Activated naive CD4-positive, alpha-beta T cell treated with anti-CD3 and anti-CD28 coated beads, Interleukin-2, amount 50 U/mL, for 72 hours (primary cell): ENCODE data around the gene GRB14. TPM values are rescaled to one million over a fixed set of nuclear protein-coding genes. Genes with fewer than 3 reads are reported as not detected.

Experiments used
- ATAC-seq, 2 donors: fragments of 150-1000 bp; cut with Tn5 transposase; 2 replicates each; pipeline ENCODE4 v1.10.0; 2021; ENCODE audit warnings: mild to moderate bottlenecking in 2 of 2, moderate library complexity in 2 of 2
- DNase-seq, 2 donors: peaks; one replicate each; pipeline ENCODE4 v3.0.0; 2021 to 2022; ENCODE audit warnings: low spot score in 2 of 2
- H3K27ac Mint-ChIP-seq, 2 donors: one replicate each; pipeline ENCODE4 v1.8.0; 2022; ENCODE audit warnings: mild to moderate bottlenecking in 2 of 2, mixed read lengths in 2 of 2
- H3K36me3 Mint-ChIP-seq, 2 donors: one replicate each; pipeline ENCODE4 v1.8.0; 2022; ENCODE audit warnings: mixed read lengths in 2 of 2
- H3K9me3 Mint-ChIP-seq, 2 donors: one replicate each; pipeline ENCODE4 v1.8.0; 2022; ENCODE audit warnings: mixed read lengths in 2 of 2
- total RNA-seq, 2 donors: library from RNA; stranded (reverse); gene quantifications; one replicate each; pipeline ENCODE4 v1.2.3, GENCODE V29; 2022

The GRB14 gene
- total RNA-seq, 2 donors from 2014 or later = not detected

DNA sequence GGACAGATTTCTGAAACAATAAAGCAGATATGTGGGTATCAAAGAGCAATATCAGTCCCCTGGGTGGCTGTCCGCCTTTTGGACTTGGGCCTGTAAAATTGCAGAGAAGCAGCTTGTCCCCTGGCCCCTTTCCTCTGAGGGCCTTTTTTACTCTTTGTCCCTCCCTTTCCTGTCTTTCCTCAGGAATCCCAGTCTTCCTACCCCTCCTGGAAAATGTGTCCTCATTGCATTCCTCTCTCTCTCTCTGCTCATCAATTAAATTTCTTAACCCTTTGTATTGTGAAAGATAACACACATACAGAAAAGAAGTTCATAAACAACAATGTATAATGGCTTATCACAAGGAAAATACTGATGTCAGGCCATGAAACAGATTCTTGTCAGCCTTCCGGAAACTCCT lies 3.0 kb upstream of the GRB14 start:
- no peak for ATAC-seq
- Mint-ChIP-seq H3K27ac (no peak overlapping the region), H3K9me3 (no peaks in the 10 kb centered on the region), H3K36me3 (peaks cover 0 to 10% of the 10 kb centered on the region in 2 donors)
- no peak for DNase-seq

DNA sequence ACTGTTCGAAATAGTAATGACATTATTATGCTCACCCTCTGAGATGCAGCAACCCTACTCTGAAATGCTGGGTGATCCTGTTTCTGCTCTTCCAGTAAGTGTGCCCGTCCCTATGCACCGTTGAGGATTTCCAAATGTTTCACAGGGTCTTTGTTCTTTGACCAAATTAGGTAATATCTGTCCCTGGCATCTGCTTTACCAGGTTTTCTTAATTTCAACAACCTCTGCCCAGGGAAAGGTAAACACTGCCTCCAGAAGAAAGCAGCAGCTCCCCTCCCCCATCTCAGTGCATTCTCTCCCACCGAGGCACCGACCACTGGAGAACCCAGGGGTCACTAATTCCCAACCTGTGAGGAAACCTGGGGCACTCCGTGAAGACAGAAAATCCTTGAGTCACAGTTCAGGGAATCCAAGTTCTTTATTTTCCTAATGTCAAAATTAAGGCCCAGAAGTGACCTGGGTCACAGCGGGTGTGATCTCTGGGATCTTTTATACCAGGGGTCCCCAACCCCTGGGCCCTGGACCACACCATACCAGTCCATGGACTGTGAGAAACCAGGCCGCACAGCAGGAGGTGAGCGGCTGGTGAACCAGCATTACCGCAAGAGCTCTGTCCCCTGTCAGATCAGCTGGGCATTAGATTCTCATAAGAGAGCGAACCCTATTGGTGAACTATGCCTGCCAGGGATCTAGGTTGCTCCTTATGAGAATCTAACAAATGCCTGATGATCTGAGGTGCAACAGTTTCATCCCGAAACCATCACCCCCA lies 1.2 kb upstream of the GRB14 start:
- peaks cover 0 to 16% of the 10 kb centered on the region in 2 donors for H3K36me3 Mint-ChIP-seq
- DNase-seq (no peak), ATAC-seq (no peak)
- H3K9me3 Mint-ChIP-seq = peaks cover 0 to 6% of the 10 kb centered on the region in 2 donors
- H3K27ac Mint-ChIP-seq = no peak overlapping the region

DNA sequence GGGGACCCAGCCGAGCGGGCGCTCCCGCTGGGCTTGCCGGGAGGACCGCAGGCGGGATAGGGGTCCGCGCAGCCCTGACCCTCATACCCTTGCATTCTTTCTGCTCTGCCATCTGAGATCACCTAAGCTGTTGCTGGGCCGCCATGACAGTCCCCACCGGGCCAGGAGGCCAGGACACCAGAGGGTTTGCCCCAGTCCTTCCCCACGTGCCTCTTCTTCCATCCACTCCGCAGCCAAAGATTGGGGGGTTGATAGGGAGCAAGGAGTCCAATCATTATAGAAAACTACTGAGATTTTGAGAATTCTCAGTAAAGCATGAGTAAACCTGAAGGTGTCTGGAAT lies 453 bp upstream of the GRB14 start:
- DNase-seq (no peak), ATAC-seq (no peak)
- H3K36me3 Mint-ChIP-seq = peaks cover 0 to 16% of the 10 kb centered on the region in 2 donors
- H3K9me3 Mint-ChIP-seq = peaks cover 0 to 6% of the 10 kb centered on the region in 2 donors
- no peak overlapping the region for H3K27ac Mint-ChIP-seq

DNA sequence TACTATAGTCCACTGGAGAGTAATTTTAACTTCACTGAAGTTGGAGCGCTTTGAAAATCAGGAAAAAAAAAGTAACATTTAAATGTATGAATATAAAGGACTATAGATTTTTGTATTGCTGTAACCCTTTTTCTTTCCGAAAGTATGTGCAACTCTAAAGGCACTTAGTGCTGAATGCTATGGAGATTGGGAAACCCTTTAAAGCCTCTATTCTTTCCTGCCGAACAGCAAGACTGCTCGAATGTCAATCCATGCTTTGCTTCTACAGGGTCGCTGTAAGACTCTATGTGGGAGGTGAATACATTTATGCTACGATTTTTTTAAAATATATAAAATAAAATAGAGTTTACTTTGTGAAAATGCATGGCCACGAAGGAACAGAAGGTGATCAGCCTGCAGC lies 825 bp downstream of the GRB14 start:
- H3K36me3 Mint-ChIP-seq = peaks cover 0 to 16% of the 10 kb centered on the region in 2 donors

DNA sequence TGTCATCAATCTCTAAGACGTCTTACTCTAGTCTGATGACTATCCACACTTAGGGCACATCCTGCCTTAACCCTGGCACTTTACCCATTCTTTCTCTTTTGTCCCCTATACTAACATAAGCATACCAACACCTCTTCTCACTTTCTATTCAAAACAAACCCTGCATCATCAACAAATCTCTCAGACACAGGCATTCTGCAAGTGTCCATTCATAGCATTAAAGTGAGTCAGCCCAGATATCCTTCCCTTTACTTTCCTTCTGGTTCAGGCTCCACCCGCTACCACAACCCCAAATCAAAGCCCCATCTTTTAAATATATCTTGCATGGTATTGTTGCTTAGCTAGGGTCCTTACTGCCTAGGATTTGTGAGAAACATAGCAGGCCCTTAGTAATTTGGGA lies 3.8 kb downstream of the GRB14 start:
- H3K36me3 Mint-ChIP-seq = peaks cover 0 to 14% of the 10 kb centered on the region in 2 donors
- H3K27ac Mint-ChIP-seq = no peak overlapping the region
- ATAC-seq (peak in 1 of 2 donors; percentile 49), DNase-seq (no peak)
- peaks cover 0 to 6% of the 10 kb centered on the region in 2 donors for H3K9me3 Mint-ChIP-seq

More for the DNA sequence above, 825 bp downstream of the GRB14 start:
- no peak overlapping the region for H3K27ac Mint-ChIP-seq
- ATAC-seq = no peak
- peaks cover 0 to 6% of the 10 kb centered on the region in 2 donors for H3K9me3 Mint-ChIP-seq
- no peak for DNase-seq

DNA sequence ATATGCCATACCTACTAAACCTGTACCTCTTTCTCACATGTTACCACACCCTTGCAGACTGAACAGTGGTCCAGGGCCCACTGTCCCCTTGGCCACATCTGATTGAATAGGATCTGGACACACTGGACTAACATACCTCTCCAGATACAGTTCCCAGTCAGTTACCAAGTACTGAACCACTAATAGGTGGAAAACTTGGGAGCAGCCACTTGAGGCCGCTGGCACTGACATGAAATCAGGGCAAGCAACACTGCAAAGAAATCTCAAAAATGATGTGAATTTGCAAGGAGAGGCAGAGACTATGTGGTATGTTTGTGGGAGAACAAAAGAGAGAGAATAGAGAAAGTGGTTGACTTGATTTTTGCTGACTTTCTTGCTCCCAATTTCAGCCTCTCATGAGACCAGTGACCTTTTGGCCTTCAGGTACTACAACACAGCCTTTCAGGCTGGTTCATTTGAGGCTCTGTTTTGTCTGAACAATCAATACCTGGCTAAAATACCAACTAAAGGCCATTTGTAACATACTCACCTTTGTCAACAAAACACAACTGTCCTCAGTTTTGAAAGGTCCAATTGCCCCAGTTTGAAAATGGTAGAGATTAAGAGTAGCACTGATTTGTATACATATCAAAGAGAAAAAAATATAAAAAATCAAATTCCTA lies 7.8 kb downstream of the GRB14 start:
- no peak overlapping the region for H3K27ac Mint-ChIP-seq
- ATAC-seq (no peak), DNase-seq (no peak)
- peaks cover 0 to 3% of the 10 kb centered on the region in 2 donors for H3K36me3 Mint-ChIP-seq
- H3K9me3 Mint-ChIP-seq = peaks cover 0 to 3% of the 10 kb centered on the region in 2 donors

DNA sequence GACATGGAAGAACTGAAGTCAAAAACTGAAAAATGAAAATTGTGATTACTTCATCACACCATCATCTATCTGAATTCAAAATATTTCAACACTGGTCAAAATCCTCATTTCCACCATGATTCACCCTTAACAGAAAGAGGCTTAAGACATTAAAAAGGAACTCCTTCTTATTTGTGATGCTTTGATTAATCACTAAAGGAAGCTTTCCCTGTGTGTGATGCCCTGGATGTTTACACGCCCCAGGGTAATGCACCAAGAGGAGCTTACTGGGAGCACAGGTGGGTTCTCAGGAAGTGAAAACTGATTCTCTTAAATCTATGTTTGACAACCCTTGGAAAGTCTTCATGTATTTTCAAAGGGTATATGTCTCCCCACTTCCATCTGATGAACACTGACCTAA lies 11.5 kb downstream of the GRB14 start:
- Mint-ChIP-seq H3K27ac (no peak overlapping the region), H3K36me3 (no peaks in the 10 kb centered on the region), H3K9me3 (peaks cover 0 to 3% of the 10 kb centered on the region in 2 donors)
- no peak for DNase-seq
- ATAC-seq = no peak

DNA sequence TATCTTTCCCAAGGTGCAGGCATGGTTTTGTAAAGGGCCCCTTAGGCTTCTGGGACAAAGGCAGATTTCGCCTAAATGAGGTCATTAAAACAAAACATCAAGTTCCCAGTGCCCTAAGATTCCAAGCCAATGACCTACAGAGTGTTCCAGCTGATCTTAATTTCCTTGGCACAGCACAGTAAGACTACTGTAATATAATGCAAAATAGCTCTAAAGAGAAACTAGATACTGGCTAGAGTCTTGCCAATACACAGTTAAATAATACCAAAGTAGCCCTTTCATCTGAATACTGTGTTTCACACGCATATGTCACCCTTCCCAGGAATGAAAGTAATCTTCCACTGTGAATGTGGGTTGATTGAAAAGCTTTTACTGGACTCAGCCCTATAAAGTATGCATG lies 14.7 kb downstream of the GRB14 start:
- Mint-ChIP-seq H3K9me3 (peaks cover 0 to 6% of the 10 kb centered on the region in 2 donors), H3K27ac (no peak overlapping the region)
- ATAC-seq = no peak

DNA sequence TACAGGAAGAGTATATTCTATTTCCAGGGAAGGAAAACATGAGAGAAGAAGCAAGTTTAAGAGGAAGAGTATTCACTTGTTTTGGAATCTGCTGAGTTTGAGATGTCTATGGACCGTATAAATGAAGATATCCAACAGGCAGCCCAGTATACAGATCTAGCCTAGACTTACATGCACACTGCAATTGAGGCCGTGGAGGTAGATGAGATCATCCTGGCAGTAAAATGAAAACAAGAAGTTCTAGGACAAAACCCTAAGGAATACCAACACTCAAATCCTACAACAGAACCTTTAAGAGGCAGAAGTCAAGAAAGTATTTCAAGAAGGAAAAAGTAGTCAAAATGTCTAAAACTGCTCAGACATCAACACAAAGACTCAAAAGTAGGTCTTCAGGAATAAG lies 16.0 kb downstream of the GRB14 start:
- H3K27ac Mint-ChIP-seq = no peak overlapping the region
- H3K9me3 Mint-ChIP-seq = peaks cover 0 to 6% of the 10 kb centered on the region in 2 donors
- no peaks in the 10 kb centered on the region for H3K36me3 Mint-ChIP-seq
- no peak for DNase-seq
- ATAC-seq = no peak

More for the DNA sequence above, 14.7 kb downstream of the GRB14 start:
- H3K36me3 Mint-ChIP-seq = no peaks in the 10 kb centered on the region
- DNase-seq = no peak

DNA sequence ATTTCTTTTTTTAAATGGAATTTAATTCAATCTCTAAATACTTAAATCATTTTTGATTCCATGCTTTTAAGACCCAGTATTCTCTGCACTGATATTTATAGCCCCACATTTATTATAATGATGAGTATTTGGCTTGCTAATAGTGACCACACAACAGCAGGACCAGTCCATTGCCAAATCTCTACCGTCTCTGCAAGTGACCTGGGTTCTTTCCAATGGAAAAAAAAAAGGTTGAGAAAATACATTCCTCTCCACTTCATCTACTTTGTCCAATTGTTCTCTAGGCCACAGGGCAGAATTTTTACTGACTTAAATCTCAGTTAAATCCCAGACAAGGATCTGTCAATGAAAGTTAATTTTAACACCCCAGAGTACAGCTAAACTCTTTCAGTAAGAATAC lies 20.5 kb downstream of the GRB14 start:
- no peaks in the 10 kb centered on the region for H3K36me3 Mint-ChIP-seq
- ATAC-seq (no peak), DNase-seq (no peak)
- no peak overlapping the region for H3K27ac Mint-ChIP-seq
- H3K9me3 Mint-ChIP-seq = peaks cover 0 to 9% of the 10 kb centered on the region in 2 donors

DNA sequence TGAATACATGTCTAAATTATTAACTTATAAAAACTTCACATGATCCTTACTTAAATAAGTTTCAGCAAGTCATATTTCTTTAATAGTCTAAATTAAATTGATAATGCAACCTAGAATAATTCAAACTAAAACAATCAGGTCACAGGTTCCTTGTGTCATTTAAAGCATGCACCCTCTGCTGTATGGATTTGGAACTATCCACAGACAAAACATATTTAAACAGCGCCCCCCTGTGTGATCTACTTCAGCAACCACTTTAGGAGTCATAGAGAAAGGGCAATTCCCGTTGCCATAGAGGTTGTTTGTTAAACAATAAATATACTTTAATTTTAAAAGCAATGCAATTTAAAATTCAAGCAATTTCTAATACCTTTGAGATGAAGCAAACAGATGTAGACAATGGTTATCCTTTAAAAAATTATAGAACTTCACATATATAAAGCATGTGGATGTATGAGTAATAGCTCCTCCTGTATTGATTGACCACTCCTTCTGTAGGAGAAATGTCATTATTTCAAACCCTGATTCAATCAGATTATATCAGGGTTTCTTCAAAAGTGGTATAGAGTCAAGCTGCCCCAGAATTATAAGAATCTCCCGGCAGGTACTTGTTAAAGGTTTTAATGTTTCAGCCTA lies 21.2 kb downstream of the GRB14 start:
- Mint-ChIP-seq H3K9me3 (peaks cover 0 to 9% of the 10 kb centered on the region in 2 donors), H3K36me3 (no peaks in the 10 kb centered on the region), H3K27ac (no peak overlapping the region)
- peak in 1 of 2 donors; percentile 11 for DNase-seq
- peak in 1 of 2 donors; percentile 67 for ATAC-seq

DNA sequence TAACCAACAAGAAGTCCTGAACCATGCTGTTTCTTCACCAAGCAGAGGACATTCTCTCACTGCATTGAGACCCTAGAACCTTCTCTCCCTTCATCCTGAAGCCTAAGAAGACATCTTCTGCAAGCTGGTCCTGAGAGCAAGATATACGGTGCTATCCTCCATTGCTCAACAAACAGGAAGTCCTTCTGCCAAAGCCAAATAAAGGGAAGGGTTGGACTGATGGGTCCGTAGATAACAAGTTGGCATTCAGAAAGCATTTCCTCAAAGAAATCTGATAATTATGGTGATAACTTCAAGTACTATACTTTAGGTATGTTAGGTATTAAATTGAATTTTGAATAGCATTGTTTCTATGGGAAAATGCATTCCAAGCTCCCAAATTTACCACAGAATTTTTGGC lies 23.3 kb downstream of the GRB14 start:
- no peak for DNase-seq
- no peaks in the 10 kb centered on the region for H3K36me3 Mint-ChIP-seq
- H3K27ac Mint-ChIP-seq = no peak overlapping the region
- H3K9me3 Mint-ChIP-seq = peaks cover 0 to 8% of the 10 kb centered on the region in 2 donors
- ATAC-seq = no peak

DNA sequence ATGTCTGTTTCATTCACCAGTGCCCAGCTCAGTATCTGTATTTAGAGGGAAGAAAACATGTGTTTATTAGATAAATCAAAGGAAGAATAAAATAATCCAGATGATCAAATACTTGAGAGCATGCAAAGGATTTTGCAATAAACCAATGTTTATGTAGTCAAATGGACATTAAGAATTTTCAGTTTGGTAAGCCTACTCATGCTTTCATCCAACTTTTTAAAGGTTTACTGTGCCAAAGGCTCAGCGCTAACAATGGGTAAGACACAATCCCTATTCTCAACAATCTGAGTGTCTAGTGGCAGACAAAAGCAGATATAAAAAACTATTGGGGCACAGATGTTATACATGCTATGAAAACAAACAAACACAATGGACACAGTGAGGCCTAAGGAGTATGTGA lies 26.3 kb downstream of the GRB14 start:
- ATAC-seq (no peak), DNase-seq (no peak)
- H3K36me3 Mint-ChIP-seq = peaks cover 0 to 8% of the 10 kb centered on the region in 2 donors

DNA sequence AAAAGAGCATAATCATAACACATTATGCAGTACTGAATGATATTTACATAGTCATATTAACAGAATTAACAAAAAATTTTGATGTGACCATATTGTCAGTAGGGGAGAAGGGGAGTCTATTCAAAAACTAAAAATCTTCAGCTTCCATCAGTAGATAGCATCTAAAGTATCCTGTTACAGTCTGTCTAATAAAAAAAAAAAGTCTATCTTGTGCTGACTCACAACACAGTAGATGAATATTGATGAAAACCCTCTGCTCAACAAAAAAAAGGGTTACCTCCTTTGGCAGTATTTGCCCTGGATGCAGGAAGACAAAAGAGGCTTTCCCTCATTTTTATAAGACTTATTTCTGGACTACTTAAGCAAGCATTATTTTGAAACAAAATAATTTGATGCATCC lies 27.3 kb downstream of the GRB14 start:
- H3K9me3 Mint-ChIP-seq = peaks cover 5 to 17% of the 10 kb centered on the region in 2 donors
- H3K27ac Mint-ChIP-seq = no peak overlapping the region
- peaks cover 0 to 8% of the 10 kb centered on the region in 2 donors for H3K36me3 Mint-ChIP-seq
- DNase-seq (no peak), ATAC-seq (no peak)

More for the DNA sequence above, 26.3 kb downstream of the GRB14 start:
- peaks cover 5 to 14% of the 10 kb centered on the region in 2 donors for H3K9me3 Mint-ChIP-seq
- H3K27ac Mint-ChIP-seq = no peak overlapping the region

DNA sequence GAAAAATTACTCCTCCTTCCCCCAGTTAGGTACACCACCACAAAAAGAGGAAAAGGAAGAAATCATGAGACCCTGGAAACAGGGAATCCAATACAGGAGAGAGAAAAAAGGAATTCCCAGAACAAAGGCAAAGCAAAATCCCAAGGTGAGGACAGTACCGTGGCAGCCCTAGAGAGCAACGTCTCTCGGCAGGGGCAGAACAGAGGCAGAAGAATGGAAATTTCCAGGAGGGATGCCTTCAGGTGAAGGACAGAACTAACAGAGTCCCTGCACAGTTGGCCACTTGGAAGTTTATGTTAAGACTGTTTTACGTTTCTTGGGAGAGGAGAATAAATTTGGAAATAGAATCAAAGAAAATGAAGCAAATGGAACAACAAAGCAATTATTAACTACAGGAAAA lies 27.7 kb downstream of the GRB14 start:
- Mint-ChIP-seq H3K27ac (no peak overlapping the region), H3K36me3 (peaks cover 0 to 8% of the 10 kb centered on the region in 2 donors), H3K9me3 (peaks cover 5 to 17% of the 10 kb centered on the region in 2 donors)
- ATAC-seq (no peak), DNase-seq (no peak)

DNA sequence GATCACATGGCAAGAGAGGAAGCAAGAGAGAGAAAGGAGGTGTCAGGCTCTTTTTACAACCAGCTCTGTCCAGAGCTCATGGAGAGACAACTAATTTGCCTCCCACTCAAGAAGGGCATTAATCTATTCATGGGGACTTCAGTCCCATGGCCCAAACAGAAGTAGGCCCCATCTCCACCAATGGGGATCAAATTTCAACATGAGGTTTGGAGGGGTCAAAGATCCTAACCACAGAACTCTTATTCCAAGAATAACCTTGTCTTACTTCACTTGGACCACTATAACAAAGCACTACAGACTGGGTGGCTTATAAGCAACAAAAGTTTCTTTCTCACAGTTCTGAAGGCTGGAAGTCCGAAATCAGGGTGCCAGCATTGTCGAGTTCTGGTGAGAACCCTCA lies 31.8 kb downstream of the GRB14 start:
- H3K27ac Mint-ChIP-seq = peak overlapping the region in 1 of 2 donors; percentile 72
- ATAC-seq = no peak
- H3K36me3 Mint-ChIP-seq = peaks cover 0 to 8% of the 10 kb centered on the region in 2 donors
- H3K9me3 Mint-ChIP-seq = peaks cover 13 to 16% of the 10 kb centered on the region in 2 donors
- DNase-seq = no peak

DNA sequence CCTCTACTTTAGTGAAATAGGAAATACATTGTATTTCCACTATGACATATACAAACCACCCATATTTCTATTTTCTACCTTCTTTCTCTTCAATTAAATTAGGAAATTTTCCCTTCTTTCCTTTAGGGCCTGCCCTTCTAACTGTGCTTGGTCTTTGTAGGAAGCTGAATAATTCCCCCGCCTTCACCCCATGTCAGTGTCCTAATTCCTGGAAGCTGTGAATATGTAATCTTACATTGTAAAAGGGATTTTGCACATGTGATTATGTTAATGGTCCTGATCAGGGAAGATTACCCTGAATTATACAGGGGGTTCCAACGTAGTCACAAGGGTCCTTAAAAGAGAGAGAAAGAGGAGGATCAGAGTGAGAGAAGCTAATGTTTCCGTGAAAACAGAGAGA lies 40.2 kb downstream of the GRB14 start:
- H3K36me3 Mint-ChIP-seq = no peaks in the 10 kb centered on the region
- ATAC-seq = no peak
- no peak for DNase-seq
- peak overlapping the region in 1 of 2 donors; percentile 41 for H3K27ac Mint-ChIP-seq
- H3K9me3 Mint-ChIP-seq = peaks cover 9 to 10% of the 10 kb centered on the region in 2 donors
